Type B pancreatic cell (in vitro differentiated cells): ENCODE measurements around the gene DOCK3. TPM values are rescaled to one million over a fixed set of nuclear protein-coding genes. Genes with fewer than 3 reads are reported as not detected.
"Not testable (repeated sequence)": the region's sequence is repeated elsewhere in the genome, so short reads cannot be mapped to it uniquely, and the experiment has no call there.

Source experiments
- DNase-seq: peaks from one replicate; pipeline ENCODE4 v3.0.0; 2021; ENCODE audit warnings: mixed read lengths; ENCODE audit not compliant: unreplicated experiment; ENCODE audit errors: extremely low spot score
- H3K27ac Mint-ChIP-seq: 2 replicates; pipeline ENCODE4 v1.8.0; 2021; ENCODE audit warnings: mild to moderate bottlenecking, mixed read lengths
- H3K27me3 Mint-ChIP-seq: 2 replicates; pipeline ENCODE4 v1.8.0; 2021; ENCODE audit warnings: mixed read lengths
- H3K36me3 Mint-ChIP-seq: 2 replicates; pipeline ENCODE4 v1.8.0; 2021; ENCODE audit warnings: mixed read lengths
- H3K4me1 Mint-ChIP-seq: one replicate; pipeline ENCODE4 v1.8.0; 2021; ENCODE audit warnings: mixed read lengths; ENCODE audit not compliant: unreplicated experiment
- H3K4me3 Mint-ChIP-seq: 2 replicates; pipeline ENCODE4 v1.8.0; 2021; ENCODE audit warnings: mild to moderate bottlenecking, mixed read lengths
- H3K9me3 Mint-ChIP-seq: 2 replicates; pipeline ENCODE4 v1.8.0; 2021; ENCODE audit warnings: mixed read lengths
- CTCF ChIP-seq: fragments of 200-600 bp; sonication (generic); conservative IDR thresholded peaks from 2 replicates; pipeline ENCODE4 v1.5.0; 2021; ENCODE audit warnings: antibody characterized with exemption, mild to moderate bottlenecking
- total RNA-seq: library from RNA; stranded (reverse); gene quantifications from 2 replicates; pipeline ENCODE4 v1.2.1, GENCODE V29; 2021; ENCODE audit warnings: low replicate concordance

DOCK3 gene
- total RNA-seq, 1 donor from 2014 or later: 5.9 TPM

GRCh38 chr3:50953825-50954414 lies 279.2 kb downstream of the DOCK3 start:
- no peaks in the 10 kb centered on the region for H3K9me3 Mint-ChIP-seq
- H3K4me1 Mint-ChIP-seq: no peaks in the 10 kb centered on the region
- no peak for TF ChIP-seq CTCF
- DNase-seq: no peak
- no peak overlapping the region for H3K27ac Mint-ChIP-seq
- no peak overlapping the region for H3K4me3 Mint-ChIP-seq
- H3K36me3 Mint-ChIP-seq: no peaks in the 10 kb centered on the region
- no peaks in the 10 kb centered on the region for H3K27me3 Mint-ChIP-seq

GRCh38 chr3:50961386-50961785 lies 286.7 kb downstream of the DOCK3 start:
- Mint-ChIP-seq H3K36me3 (no peaks in the 10 kb centered on the region), H3K4me3 (no peak overlapping the region)

GRCh38 chr3:50971487-50971924 lies 296.8 kb downstream of the DOCK3 start:
- no peaks in the 10 kb centered on the region for H3K36me3 Mint-ChIP-seq
- no peaks in the 10 kb centered on the region for H3K9me3 Mint-ChIP-seq
- H3K27ac Mint-ChIP-seq: peak overlapping the region; percentile 59
- no peaks in the 10 kb centered on the region for H3K4me1 Mint-ChIP-seq
- no peaks in the 10 kb centered on the region for H3K27me3 Mint-ChIP-seq
- no peak overlapping the region for H3K4me3 Mint-ChIP-seq
- DNase-seq: no peak
- TF ChIP-seq CTCF: peak; percentile 92

More at GRCh38 chr3:50961386-50961785, 286.7 kb downstream of the DOCK3 start:
- no peaks in the 10 kb centered on the region for H3K9me3 Mint-ChIP-seq
- no peak for DNase-seq
- no peak for TF ChIP-seq CTCF
- peaks cover 4% of the 10 kb centered on the region for H3K27me3 Mint-ChIP-seq
- no peak overlapping the region for H3K27ac Mint-ChIP-seq
- H3K4me1 Mint-ChIP-seq: no peaks in the 10 kb centered on the region

- no peak for TF ChIP-seq CTCF
- Mint-ChIP-seq H3K36me3 (no peaks in the 10 kb centered on the region), H3K27ac (no peak overlapping the region), H3K9me3 (no peaks in the 10 kb centered on the region), H3K4me1 (no peaks in the 10 kb centered on the region), H3K27me3 (no peaks in the 10 kb centered on the region), H3K4me3 (no peak overlapping the region)
- no peak for DNase-seq
Measured at GRCh38 chr3:50972029-50972428, 297.3 kb downstream of the DOCK3 start.

- Mint-ChIP-seq H3K27ac (peak overlapping the region; percentile 25), H3K4me3 (peak overlapping the region; percentile 79)
- not testable (repeated sequence) for DNase-seq, H3K27me3 Mint-ChIP-seq, H3K4me1 Mint-ChIP-seq, H3K36me3 Mint-ChIP-seq, H3K9me3 Mint-ChIP-seq
Measured at GRCh38 chr3:50978586-50978985, 303.9 kb downstream of the DOCK3 start.

GRCh38 chr3:50978991-50979667 lies 304.4 kb downstream of the DOCK3 start:
- Mint-ChIP-seq H3K9me3 (no peaks in the 10 kb centered on the region), H3K4me3 (peak overlapping the region; percentile 79), H3K4me1 (peaks cover 6% of the 10 kb centered on the region), H3K36me3 (no peaks in the 10 kb centered on the region), H3K27ac (peak overlapping the region; percentile 25), H3K27me3 (no peaks in the 10 kb centered on the region)
- DNase-seq: no peak
- TF ChIP-seq CTCF: no peak
